Activated CD8-positive, alpha-beta T cell treated with anti-CD3 and anti-CD28 coated beads for 36 hours (primary cell): Measurements from ENCODE around the gene SDC3. TPM values are rescaled to one million over a fixed set of nuclear protein-coding genes. Genes with fewer than 3 reads are reported as not detected.

ENCODE experiments used
- ATAC-seq: fragments of 200-7000 bp; cut with Tn5 transposase; one replicate; pipeline ENCODE4 v1.10.0; 2021; ENCODE audit warnings: mild to moderate bottlenecking, moderate library complexity
- CTCF ChIA-PET: fragments of 350-600 bp; sonication (Branson Sonifier 250); formaldehyde crosslinking; loops from one replicate; lab custom pipeline; 2021; ENCODE audit warnings: antibody characterized with exemption; lab: Charles Lee
- POLR2A ChIA-PET: fragments of 350-600 bp; sonication (Branson Sonifier 250); formaldehyde crosslinking; loops from one replicate; lab custom pipeline; 2021; ENCODE audit warnings: antibody characterized with exemption; lab: Charles Lee
- DNase-seq: peaks from one replicate; pipeline ENCODE4 v3.0.0-alpha.2; 2020
- H3K27ac Mint-ChIP-seq: one replicate; pipeline ENCODE4 v1.8.0; 2021; ENCODE audit warnings: mild to moderate bottlenecking, mixed read lengths
- H3K27me3 Mint-ChIP-seq: one replicate; pipeline ENCODE4 v1.8.0; 2021; ENCODE audit warnings: mixed read lengths
- H3K36me3 Mint-ChIP-seq: one replicate; pipeline ENCODE4 v1.8.0; 2021; ENCODE audit warnings: low read depth, mixed read lengths
- H3K4me1 Mint-ChIP-seq: one replicate; pipeline ENCODE4 v1.8.0; 2021; ENCODE audit warnings: low read depth, mixed read lengths
- H3K4me3 Mint-ChIP-seq: one replicate; pipeline ENCODE4 v1.8.0; 2021; ENCODE audit warnings: mild to moderate bottlenecking, moderate library complexity, mixed read lengths
- H3K9me3 Mint-ChIP-seq: one replicate; pipeline ENCODE4 v1.8.0; 2021; ENCODE audit warnings: mixed read lengths
- intact Hi-C: fragments of 100-400 bp; cut with micrococcal nuclease; formaldehyde crosslinking; loops from one replicate; pipeline ENCODE4 v1.10.0; 2022
- total RNA-seq, 2 experiments: library from RNA; stranded (reverse); gene quantifications; one replicate each; pipeline ENCODE4 v1.2.3, GENCODE V29; 2021
- TF ChIP-seq, protein P1 (sequence below): fragments of 200-600 bp; IDR thresholded peaks from one replicate; pipeline ENCODE4 v1.8.0; 2022; ENCODE audit warnings: antibody characterized with exemption, mild to moderate bottlenecking

Gene SDC3
- total RNA-seq, 2 experiments from 2014 or later = 0.04 to 0.14 TPM

DNA sequence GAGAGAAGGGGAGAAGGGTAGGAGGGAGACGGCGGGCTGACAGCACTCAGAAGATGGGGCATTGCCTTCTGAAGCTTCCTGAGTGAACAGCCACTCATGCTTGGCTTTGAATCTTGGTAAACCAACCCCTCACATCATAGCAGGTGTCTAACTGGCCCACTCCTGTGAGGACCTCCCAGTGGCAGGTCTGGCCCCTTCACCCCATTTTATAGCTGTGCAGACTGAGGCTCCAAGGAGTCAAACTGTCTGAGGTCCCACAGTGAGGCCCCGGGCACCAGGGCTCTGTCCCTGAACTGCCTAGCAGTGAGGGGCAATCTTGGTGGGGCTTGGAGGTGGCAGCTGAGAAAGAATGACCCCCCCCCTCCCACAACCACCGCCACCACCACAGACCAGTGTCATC is 41.0 kb downstream of the SDC3 start:
- no peak overlapping the region for H3K4me3 Mint-ChIP-seq
- H3K27me3 Mint-ChIP-seq = peaks cover 9% of the 10 kb centered on the region
- ChIA-PET CTCF (interaction anchor here (1.5 kb wide), 1 partner anchor 43 kb away, joined by 4 read pairs; no protein-coding TSS in a partner anchor), POLR2A (no interaction called here)
- no peaks in the 10 kb centered on the region for H3K36me3 Mint-ChIP-seq
- ATAC-seq (no peak), DNase-seq (no peak)
- H3K9me3 Mint-ChIP-seq = peaks cover 4% of the 10 kb centered on the region
- H3K4me1 Mint-ChIP-seq = peaks cover 3% of the 10 kb centered on the region
- TF ChIP-seq, protein P1, sequence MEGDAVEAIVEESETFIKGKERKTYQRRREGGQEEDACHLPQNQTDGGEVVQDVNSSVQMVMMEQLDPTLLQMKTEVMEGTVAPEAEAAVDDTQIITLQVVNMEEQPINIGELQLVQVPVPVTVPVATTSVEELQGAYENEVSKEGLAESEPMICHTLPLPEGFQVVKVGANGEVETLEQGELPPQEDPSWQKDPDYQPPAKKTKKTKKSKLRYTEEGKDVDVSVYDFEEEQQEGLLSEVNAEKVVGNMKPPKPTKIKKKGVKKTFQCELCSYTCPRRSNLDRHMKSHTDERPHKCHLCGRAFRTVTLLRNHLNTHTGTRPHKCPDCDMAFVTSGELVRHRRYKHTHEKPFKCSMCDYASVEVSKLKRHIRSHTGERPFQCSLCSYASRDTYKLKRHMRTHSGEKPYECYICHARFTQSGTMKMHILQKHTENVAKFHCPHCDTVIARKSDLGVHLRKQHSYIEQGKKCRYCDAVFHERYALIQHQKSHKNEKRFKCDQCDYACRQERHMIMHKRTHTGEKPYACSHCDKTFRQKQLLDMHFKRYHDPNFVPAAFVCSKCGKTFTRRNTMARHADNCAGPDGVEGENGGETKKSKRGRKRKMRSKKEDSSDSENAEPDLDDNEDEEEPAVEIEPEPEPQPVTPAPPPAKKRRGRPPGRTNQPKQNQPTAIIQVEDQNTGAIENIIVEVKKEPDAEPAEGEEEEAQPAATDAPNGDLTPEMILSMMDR = no peak
- intact Hi-C loops = no loop called here
- H3K27ac Mint-ChIP-seq = no peak overlapping the region

- peaks cover 3% of the 10 kb centered on the region for H3K4me1 Mint-ChIP-seq
- ATAC-seq = no peak
- POLR2A ChIA-PET = no interaction called here
- H3K36me3 Mint-ChIP-seq = no peaks in the 10 kb centered on the region
- DNase-seq = no peak
- CTCF ChIA-PET = interaction anchor here (0.8 to 1.5 kb wide), 4 partner anchors 31 to 65 kb away, joined by 3 to 4 read pairs (median 4); no protein-coding TSS in a partner anchor
- intact Hi-C loops = no loop called here
- TF ChIP-seq, protein P1 = no peak
- H3K27me3 Mint-ChIP-seq = peaks cover 9% of the 10 kb centered on the region
- no peaks in the 10 kb centered on the region for H3K9me3 Mint-ChIP-seq
- no peak overlapping the region for H3K27ac Mint-ChIP-seq
- H3K4me3 Mint-ChIP-seq = no peak overlapping the region
Observed at GRCh38 chr1:30866594-30866993, 42.0 kb downstream of the SDC3 start.

DNA sequence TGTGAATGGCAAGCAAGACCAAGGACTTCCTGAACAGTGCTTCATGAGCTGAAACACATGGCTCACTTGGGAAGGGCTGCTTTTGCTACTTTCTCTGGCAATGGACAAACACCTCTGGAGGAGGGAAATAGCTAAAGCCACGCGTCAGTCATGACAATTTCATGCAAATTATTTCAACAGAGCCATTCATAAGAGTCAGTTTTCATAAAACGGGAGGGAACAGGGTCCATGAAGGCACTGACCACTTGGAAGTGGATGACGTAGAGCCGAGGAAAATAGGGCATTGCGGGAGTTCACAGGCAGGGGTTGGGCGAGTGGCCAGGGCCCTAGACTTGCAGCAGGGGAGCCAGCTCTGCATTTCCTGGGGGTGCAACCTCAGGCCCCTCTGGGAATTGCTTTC is 43.9 kb downstream of the SDC3 start:
- POLR2A ChIA-PET = no interaction called here
- DNase-seq = no peak
- peaks cover 3% of the 10 kb centered on the region for H3K4me1 Mint-ChIP-seq

GRCh38 chr1:30863858-30864604 is 44.5 kb downstream of the SDC3 start:
- TF ChIP-seq, protein P1 = no peak
- Mint-ChIP-seq H3K36me3 (no peaks in the 10 kb centered on the region), H3K4me3 (no peak overlapping the region), H3K9me3 (no peaks in the 10 kb centered on the region), H3K27me3 (peaks cover 9% of the 10 kb centered on the region), H3K4me1 (peaks cover under 1% of the 10 kb centered on the region), H3K27ac (no peak overlapping the region)
- ATAC-seq (no peak), DNase-seq (no peak)
- POLR2A ChIA-PET = no interaction called here
- intact Hi-C loops = no loop called here
- CTCF ChIA-PET = interaction anchor here (1.1 to 1.2 kb wide), 2 partner anchors 38 to 64 kb away, joined by 3 to 4 read pairs; no protein-coding TSS in a partner anchor

More for the DNA sequence above, 43.9 kb downstream of the SDC3 start:
- CTCF ChIA-PET = no interaction called here
- no peak overlapping the region for H3K27ac Mint-ChIP-seq
- no peaks in the 10 kb centered on the region for H3K36me3 Mint-ChIP-seq
- intact Hi-C loops = no loop called here
- ATAC-seq = no peak
- no peak overlapping the region for H3K4me3 Mint-ChIP-seq
- H3K27me3 Mint-ChIP-seq = peaks cover 9% of the 10 kb centered on the region
- no peaks in the 10 kb centered on the region for H3K9me3 Mint-ChIP-seq
- TF ChIP-seq, protein P1 = no peak

- ChIA-PET POLR2A (no interaction called here), CTCF (interaction anchor here (1.1 kb wide), 1 partner anchor 77 kb away, joined by 4 read pairs; no protein-coding TSS in a partner anchor)
- TF ChIP-seq, protein P1 = no peak
- peaks cover 9% of the 10 kb centered on the region for H3K27me3 Mint-ChIP-seq
- no peak for DNase-seq
- no peaks in the 10 kb centered on the region for H3K9me3 Mint-ChIP-seq
- no peaks in the 10 kb centered on the region for H3K4me1 Mint-ChIP-seq
- no peak overlapping the region for H3K4me3 Mint-ChIP-seq
- no peak for ATAC-seq
- no peaks in the 10 kb centered on the region for H3K36me3 Mint-ChIP-seq
- intact Hi-C loops = no loop called here
- H3K27ac Mint-ChIP-seq = no peak overlapping the region
Observed at GRCh38 chr1:30860320-30860652, 48.3 kb downstream of the SDC3 start.
